GM10266 (cell line): ENCODE results near the gene ALAS1.

Experiments
- DNase-seq: peaks from one replicate; pipeline ENCODE4 v3.0.0; 2012; ENCODE audit errors: extremely low spot score
- TF ChIP-seq, protein P1 (sequence below): IDR thresholded peaks from 2 replicates; pipeline ENCODE4 v1.5.1; 2012; ENCODE audit warnings: mild to moderate bottlenecking, low read depth; ENCODE audit not compliant: control insufficient read depth, insufficient read depth; ENCODE audit errors: missing control alignments

Gene ALAS1

DNA sequence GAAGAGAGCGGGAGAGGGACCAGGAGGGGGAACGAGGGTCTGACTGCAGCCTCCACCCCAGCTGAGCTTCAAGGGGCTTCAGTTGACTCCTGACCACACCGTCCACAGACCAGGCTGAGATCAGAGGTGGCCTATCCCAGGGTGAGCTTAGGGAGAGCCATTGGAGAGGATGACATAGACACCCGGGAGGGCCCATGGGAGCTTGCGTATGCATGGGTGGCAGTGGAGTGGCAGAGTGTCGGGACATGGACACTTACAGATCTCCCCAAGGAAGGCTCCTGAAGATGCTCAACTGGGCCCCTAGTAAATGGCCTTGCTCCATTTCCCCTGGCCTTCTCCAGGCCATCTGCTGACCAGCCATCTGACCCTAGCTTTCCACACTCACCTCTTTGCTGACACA lies 12.6 kb upstream of the ALAS1 start:
- no peak for DNase-seq
- TF ChIP-seq, protein P1, sequence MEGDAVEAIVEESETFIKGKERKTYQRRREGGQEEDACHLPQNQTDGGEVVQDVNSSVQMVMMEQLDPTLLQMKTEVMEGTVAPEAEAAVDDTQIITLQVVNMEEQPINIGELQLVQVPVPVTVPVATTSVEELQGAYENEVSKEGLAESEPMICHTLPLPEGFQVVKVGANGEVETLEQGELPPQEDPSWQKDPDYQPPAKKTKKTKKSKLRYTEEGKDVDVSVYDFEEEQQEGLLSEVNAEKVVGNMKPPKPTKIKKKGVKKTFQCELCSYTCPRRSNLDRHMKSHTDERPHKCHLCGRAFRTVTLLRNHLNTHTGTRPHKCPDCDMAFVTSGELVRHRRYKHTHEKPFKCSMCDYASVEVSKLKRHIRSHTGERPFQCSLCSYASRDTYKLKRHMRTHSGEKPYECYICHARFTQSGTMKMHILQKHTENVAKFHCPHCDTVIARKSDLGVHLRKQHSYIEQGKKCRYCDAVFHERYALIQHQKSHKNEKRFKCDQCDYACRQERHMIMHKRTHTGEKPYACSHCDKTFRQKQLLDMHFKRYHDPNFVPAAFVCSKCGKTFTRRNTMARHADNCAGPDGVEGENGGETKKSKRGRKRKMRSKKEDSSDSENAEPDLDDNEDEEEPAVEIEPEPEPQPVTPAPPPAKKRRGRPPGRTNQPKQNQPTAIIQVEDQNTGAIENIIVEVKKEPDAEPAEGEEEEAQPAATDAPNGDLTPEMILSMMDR, result no peak

DNA sequence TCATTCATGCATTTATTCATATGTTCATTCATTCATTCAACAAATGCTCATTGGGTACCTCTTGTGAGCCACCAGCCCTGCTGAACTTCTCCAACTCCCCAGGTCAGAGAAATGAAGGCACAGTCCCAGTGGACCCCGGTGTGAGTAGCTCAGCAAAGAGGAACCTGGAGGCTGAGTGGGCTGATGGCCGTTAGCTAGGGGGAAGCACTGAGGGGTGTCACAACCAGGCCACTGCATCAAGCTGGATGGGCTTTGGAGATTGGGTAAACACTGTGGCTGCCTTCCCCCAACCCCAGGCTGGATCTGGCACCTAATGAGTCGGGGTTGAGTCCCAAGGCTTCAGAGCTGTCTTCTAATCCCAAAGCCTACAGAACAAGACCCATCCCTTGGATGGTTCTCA lies 12.1 kb upstream of the ALAS1 start:
- no peak for DNase-seq
- TF ChIP-seq, protein P1, result no peak

GRCh38 chr3:52186729-52187128 lies 11.2 kb upstream of the ALAS1 start:
- TF ChIP-seq, protein P1, result no peak
- no peak for DNase-seq

DNA sequence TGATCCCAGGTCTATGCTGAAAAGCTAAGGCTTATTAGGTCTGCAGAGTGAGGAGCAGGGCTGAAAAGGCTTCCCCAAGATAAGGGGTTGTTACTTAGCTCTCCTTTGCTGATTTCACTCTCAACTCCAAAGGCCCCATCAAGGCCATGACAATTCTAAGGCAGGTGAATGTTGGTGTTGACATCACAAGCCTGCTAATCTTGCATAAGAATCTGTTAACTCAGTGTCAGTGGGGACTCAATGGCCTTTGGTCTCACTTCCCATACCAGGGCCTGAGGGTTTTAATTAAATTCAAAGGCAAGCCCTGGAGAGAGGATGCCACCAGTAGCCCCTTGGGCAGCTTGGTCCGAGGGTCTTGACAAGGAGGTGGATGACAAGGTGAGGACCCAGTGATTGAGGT lies 9.4 kb upstream of the ALAS1 start:
- no peak for DNase-seq
- TF ChIP-seq, protein P1, result no peak

- no peak for DNase-seq
- TF ChIP-seq, protein P1, result no peak
Observed at GRCh38 chr3:52190294-52191074, 7.5 kb upstream of the ALAS1 start.

DNA sequence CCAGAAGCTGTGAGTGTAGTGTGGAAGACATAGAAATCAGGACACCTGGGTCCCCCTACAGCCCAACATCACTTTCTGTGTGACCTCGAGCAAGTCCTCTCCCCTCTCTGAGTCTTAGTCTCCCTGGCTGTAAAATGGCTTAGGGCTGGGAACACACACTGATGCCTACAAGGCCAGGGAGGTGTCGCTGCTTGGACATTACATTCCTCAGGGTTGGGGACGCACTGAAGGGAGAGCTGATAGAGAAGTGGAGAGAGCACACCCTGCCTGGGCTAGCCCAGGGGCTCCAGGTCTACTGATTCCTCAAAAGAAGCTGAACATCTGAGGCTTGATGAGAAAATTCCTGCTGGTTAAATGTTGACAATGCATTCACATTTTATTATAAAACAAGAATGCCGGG lies 6.3 kb upstream of the ALAS1 start:
- TF ChIP-seq, protein P1, result no peak
- no peak for DNase-seq

- no peak for DNase-seq
- TF ChIP-seq, protein P1, result no peak
Observed at GRCh38 chr3:52193065-52193464, 4.9 kb upstream of the ALAS1 start.
